K562 (cell line): ENCODE data around the gene WDR64. TPM values are rescaled to one million over a fixed set of nuclear protein-coding genes. Genes with fewer than 3 reads are reported as not detected.

ENCODE experiments used
- CBX5 ChIP-seq: IDR thresholded peaks from 2 replicates; pipeline ENCODE4 v1.6.1; 2014; ENCODE audit warnings: low read depth, borderline replicate concordance
- CHCHD3 ChIP-seq: fragments of 250-450 bp; sonication (Bioruptor Pico); IDR thresholded peaks from 2 replicates; pipeline ENCODE4 v2.1.2; 2022; ENCODE audit warnings: mild to moderate bottlenecking
- ETS2 ChIP-seq: IDR thresholded peaks from 2 replicates; pipeline ENCODE4 v1.6.1; 2016; ENCODE audit warnings: borderline replicate concordance, missing genetic modification characterization, mild to moderate bottlenecking, moderate library complexity, missing compliant biosample characterization; ENCODE audit not compliant: poor library complexity, severe bottlenecking
- HDAC8 ChIP-seq: fragments of 450-650 bp; IDR thresholded peaks from 2 replicates; pipeline ENCODE4 v1.6.1; 2016; ENCODE audit warnings: mild to moderate bottlenecking, missing genetic modification characterization, moderate library complexity, missing compliant biosample characterization
- SRF ChIP-seq, 2 experiments: fragments of 250-450, 450-650 bp in 1 of 2; sonication (Bioruptor Pico) in 1 of 2; sonication (generic) in 1 of 2; formaldehyde crosslinking; IDR thresholded peaks; 2 replicates each; pipeline versions ENCODE4 v1.5.0 to v1.5.1; 2020 to 2022; ENCODE audit warnings: mild to moderate bottlenecking in 1 of 2, missing genetic modification reagents in 1 of 2
- TBL1XR1 ChIP-seq, 2 experiments: IDR thresholded peaks; 2 replicates each; pipeline ENCODE4 v1.6.1; 2012; ENCODE audit warnings: improper control_type of control experiment in 2 of 2, low read length in 2 of 2, mild to moderate bottlenecking in 1 of 2
- polyA plus RNA-seq, 8 experiments: library from polyadenylated mRNA; depleted of rRNA in 4 of 8; stranded (reverse) in 5 of 8; unstranded in 3 of 8; fragments of >200 nt; fragmentation: Nextera tagmentation in 2 of 8; fragmentation: Illumina TruSeq in 1 of 8; extraction: Ambion mirVana in 2 of 8; extraction: Trizol in 1 of 8; gene quantifications; 2 replicates each; pipeline versions ENCODE4 v1.2.1 to v1.2.3, GENCODE V29; 2011 to 2014; ENCODE audit warnings: inconsistent platforms in 1 of 8, missing spikeins in 1 of 8
- total RNA-seq, 7 experiments: library from RNA; depleted of rRNA in 6 of 7; stranded (reverse); fragments of >200 nt in 6 of 7; fragmentation: Illumina TruSeq in 2 of 7; extraction: Trizol in 2 of 7; gene quantifications; 2 replicates each; pipeline versions ENCODE4 v1.2.1 to v1.2.3, GENCODE V29; 2011 to 2021; ENCODE audit warnings: low replicate concordance in 1 of 7
- TF ChIP-seq, protein P1 (sequence below): fragments of 200-600 bp; sonication (generic); IDR thresholded peaks from one replicate; pipeline ENCODE4 v1.6.1; 2012; ENCODE audit warnings: mild to moderate bottlenecking, low read depth, low read length, inconsistent platforms
- TF ChIP-seq, protein P2 (sequence below): fragments of 450-650 bp; formaldehyde crosslinking; IDR thresholded peaks from 2 replicates; pipeline ENCODE4 v1.4.0; 2022; ENCODE audit warnings: mild to moderate bottlenecking, moderate library complexity
- TF ChIP-seq, protein P3 (sequence below): fragments of 450-650 bp; formaldehyde crosslinking; IDR thresholded peaks from 2 replicates; pipeline ENCODE4 v1.4.0; 2022; ENCODE audit warnings: missing genetic modification characterization
- TF ChIP-seq, protein P4 (sequence below), 2 experiments: IDR thresholded peaks; 2 replicates each; pipeline ENCODE4 v1.6.1; 2012; ENCODE audit warnings: improper control_type of control experiment in 2 of 2, low read depth in 2 of 2, low read length in 2 of 2, borderline replicate concordance in 1 of 2

The WDR64 gene
- total and polyA plus RNA-seq, 9 of the 15 experiments (the other 6 are each of a cell fraction or from before 2014, with no cell fraction given) = 0.06 to 0.29 (median 0.19) TPM; not detected in 5

DNA sequence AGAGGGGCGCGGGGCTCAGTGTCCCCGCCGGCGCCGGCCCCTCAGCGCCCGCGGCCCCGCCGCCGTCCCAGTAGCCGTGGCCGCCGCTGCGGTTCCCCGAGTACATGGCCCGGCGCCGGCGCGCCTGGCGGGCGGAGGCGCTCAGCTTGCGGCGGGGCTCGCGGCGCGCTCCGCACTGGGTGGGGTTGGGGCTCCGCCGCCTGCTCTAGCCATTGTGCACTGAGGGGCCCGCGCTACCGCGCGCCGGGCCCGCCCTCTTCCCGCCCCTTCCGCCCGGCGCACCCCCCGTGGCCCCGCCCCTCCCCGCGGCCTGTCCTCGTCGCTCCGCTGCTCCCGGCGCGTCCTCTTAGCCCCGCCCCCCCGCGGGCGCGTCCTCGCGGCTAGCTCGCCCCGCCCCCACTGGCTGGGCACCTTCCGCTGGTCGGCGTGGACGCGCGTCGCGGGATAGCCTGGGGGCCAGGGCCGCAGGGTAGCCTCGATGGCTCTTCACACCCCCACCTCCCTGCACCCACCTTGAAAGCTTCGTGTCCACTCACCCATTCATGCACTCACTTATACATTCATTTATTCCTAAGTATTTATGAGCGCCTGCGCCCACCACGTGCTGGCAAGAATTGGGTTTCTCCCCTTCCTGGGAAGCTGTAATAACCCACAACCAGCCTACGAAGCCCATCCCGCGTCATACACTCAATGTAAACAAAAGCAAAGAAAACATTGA is 11.8 kb upstream of the WDR64 start, which contains the start of the genes CHML and OPN3 (continued):
- TF ChIP-seq, protein P1, sequence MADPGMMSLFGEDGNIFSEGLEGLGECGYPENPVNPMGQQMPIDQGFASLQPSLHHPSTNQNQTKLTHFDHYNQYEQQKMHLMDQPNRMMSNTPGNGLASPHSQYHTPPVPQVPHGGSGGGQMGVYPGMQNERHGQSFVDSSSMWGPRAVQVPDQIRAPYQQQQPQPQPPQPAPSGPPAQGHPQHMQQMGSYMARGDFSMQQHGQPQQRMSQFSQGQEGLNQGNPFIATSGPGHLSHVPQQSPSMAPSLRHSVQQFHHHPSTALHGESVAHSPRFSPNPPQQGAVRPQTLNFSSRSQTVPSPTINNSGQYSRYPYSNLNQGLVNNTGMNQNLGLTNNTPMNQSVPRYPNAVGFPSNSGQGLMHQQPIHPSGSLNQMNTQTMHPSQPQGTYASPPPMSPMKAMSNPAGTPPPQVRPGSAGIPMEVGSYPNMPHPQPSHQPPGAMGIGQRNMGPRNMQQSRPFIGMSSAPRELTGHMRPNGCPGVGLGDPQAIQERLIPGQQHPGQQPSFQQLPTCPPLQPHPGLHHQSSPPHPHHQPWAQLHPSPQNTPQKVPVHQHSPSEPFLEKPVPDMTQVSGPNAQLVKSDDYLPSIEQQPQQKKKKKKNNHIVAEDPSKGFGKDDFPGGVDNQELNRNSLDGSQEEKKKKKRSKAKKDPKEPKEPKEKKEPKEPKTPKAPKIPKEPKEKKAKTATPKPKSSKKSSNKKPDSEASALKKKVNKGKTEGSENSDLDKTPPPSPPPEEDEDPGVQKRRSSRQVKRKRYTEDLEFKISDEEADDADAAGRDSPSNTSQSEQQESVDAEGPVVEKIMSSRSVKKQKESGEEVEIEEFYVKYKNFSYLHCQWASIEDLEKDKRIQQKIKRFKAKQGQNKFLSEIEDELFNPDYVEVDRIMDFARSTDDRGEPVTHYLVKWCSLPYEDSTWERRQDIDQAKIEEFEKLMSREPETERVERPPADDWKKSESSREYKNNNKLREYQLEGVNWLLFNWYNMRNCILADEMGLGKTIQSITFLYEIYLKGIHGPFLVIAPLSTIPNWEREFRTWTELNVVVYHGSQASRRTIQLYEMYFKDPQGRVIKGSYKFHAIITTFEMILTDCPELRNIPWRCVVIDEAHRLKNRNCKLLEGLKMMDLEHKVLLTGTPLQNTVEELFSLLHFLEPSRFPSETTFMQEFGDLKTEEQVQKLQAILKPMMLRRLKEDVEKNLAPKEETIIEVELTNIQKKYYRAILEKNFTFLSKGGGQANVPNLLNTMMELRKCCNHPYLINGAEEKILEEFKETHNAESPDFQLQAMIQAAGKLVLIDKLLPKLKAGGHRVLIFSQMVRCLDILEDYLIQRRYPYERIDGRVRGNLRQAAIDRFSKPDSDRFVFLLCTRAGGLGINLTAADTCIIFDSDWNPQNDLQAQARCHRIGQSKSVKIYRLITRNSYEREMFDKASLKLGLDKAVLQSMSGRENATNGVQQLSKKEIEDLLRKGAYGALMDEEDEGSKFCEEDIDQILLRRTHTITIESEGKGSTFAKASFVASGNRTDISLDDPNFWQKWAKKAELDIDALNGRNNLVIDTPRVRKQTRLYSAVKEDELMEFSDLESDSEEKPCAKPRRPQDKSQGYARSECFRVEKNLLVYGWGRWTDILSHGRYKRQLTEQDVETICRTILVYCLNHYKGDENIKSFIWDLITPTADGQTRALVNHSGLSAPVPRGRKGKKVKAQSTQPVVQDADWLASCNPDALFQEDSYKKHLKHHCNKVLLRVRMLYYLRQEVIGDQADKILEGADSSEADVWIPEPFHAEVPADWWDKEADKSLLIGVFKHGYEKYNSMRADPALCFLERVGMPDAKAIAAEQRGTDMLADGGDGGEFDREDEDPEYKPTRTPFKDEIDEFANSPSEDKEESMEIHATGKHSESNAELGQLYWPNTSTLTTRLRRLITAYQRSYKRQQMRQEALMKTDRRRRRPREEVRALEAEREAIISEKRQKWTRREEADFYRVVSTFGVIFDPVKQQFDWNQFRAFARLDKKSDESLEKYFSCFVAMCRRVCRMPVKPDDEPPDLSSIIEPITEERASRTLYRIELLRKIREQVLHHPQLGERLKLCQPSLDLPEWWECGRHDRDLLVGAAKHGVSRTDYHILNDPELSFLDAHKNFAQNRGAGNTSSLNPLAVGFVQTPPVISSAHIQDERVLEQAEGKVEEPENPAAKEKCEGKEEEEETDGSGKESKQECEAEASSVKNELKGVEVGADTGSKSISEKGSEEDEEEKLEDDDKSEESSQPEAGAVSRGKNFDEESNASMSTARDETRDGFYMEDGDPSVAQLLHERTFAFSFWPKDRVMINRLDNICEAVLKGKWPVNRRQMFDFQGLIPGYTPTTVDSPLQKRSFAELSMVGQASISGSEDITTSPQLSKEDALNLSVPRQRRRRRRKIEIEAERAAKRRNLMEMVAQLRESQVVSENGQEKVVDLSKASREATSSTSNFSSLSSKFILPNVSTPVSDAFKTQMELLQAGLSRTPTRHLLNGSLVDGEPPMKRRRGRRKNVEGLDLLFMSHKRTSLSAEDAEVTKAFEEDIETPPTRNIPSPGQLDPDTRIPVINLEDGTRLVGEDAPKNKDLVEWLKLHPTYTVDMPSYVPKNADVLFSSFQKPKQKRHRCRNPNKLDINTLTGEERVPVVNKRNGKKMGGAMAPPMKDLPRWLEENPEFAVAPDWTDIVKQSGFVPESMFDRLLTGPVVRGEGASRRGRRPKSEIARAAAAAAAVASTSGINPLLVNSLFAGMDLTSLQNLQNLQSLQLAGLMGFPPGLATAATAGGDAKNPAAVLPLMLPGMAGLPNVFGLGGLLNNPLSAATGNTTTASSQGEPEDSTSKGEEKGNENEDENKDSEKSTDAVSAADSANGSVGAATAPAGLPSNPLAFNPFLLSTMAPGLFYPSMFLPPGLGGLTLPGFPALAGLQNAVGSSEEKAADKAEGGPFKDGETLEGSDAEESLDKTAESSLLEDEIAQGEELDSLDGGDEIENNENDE = no peak
- no peak for TF ChIP-seq CHCHD3 (CRISPR knock-in tag)
- TF ChIP-seq, protein P2, sequence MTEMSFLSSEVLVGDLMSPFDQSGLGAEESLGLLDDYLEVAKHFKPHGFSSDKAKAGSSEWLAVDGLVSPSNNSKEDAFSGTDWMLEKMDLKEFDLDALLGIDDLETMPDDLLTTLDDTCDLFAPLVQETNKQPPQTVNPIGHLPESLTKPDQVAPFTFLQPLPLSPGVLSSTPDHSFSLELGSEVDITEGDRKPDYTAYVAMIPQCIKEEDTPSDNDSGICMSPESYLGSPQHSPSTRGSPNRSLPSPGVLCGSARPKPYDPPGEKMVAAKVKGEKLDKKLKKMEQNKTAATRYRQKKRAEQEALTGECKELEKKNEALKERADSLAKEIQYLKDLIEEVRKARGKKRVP (CRISPR knock-in tag) = no peak
- TF ChIP-seq CBX5 = peak; percentile 38; the same call in 1 of the 2 replicates
- TF ChIP-seq ETS2 (tag) = no peak
- TF ChIP-seq, protein P3, sequence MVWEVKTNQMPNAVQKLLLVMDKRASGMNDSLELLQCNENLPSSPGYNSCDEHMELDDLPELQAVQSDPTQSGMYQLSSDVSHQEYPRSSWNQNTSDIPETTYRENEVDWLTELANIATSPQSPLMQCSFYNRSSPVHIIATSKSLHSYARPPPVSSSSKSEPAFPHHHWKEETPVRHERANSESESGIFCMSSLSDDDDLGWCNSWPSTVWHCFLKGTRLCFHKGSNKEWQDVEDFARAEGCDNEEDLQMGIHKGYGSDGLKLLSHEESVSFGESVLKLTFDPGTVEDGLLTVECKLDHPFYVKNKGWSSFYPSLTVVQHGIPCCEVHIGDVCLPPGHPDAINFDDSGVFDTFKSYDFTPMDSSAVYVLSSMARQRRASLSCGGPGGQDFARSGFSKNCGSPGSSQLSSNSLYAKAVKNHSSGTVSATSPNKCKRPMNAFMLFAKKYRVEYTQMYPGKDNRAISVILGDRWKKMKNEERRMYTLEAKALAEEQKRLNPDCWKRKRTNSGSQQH (CRISPR knock-in tag) = no peak
- no peak for TF ChIP-seq TBL1XR1 (IDR thresholded peaks at IDR 0.05; ENCODE audit: low read length in 2 of 2)
- TF ChIP-seq, protein P4, sequence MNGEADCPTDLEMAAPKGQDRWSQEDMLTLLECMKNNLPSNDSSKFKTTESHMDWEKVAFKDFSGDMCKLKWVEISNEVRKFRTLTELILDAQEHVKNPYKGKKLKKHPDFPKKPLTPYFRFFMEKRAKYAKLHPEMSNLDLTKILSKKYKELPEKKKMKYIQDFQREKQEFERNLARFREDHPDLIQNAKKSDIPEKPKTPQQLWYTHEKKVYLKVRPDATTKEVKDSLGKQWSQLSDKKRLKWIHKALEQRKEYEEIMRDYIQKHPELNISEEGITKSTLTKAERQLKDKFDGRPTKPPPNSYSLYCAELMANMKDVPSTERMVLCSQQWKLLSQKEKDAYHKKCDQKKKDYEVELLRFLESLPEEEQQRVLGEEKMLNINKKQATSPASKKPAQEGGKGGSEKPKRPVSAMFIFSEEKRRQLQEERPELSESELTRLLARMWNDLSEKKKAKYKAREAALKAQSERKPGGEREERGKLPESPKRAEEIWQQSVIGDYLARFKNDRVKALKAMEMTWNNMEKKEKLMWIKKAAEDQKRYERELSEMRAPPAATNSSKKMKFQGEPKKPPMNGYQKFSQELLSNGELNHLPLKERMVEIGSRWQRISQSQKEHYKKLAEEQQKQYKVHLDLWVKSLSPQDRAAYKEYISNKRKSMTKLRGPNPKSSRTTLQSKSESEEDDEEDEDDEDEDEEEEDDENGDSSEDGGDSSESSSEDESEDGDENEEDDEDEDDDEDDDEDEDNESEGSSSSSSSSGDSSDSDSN (IDR thresholded peaks at IDR 0.05; ENCODE audit: borderline replicate concordance in 1 of 2, low read depth in 2 of 2, low read length in 2 of 2) = peak; percentile 85 to 93; a peak in 3 of 4 replicates
- TF ChIP-seq HDAC8 = no peak
- TF ChIP-seq SRF (CRISPR knock-in tag; IDR thresholded peaks at IDR 0.05) = no peak
